ENCODE measurements around the gene PPIA. TPM values are rescaled to one million over a fixed set of nuclear protein-coding genes. Genes with fewer than 3 reads are reported as not detected.
A peak's percentile ranks its signal among the peaks of the same experiment; 100 is the strongest.

PPIA gene
- total RNA-seq, 2 experiments from 2014 or later = 2,573 to 2,935 TPM

GRCh38 chr7:44750424-44750823 is 46.1 kb upstream of the PPIA start:
- H3K9me2 ChIP-seq (ENCODE audit: insufficient read depth, low read length) = no peaks in the 10 kb centered on the region
- H4K20me1 ChIP-seq (ENCODE audit: insufficient read depth, low read length) = peaks cover 15% of the 10 kb centered on the region; the same call in 1 of the 2 replicates
- CTCF ChIA-PET (ENCODE audit: unreplicated experiment) = no interaction called here
- peaks cover 5% of the 10 kb centered on the region; the same call in 1 of the 2 replicates for H3K79me2 ChIP-seq (ENCODE audit: insufficient read depth, low read depth, low read length)
- H3K27ac ChIP-seq (ENCODE audit: low read depth, low read length, poor library complexity, severe bottlenecking) = no peak overlapping the region
- H3K4me2 ChIP-seq (ENCODE audit: low read length) = peak overlapping the region; percentile 91
- DNase-seq (ENCODE audit: low spot score) = no peak
- POLR2A ChIA-PET = interaction anchor here (0.5 to 1.8 kb wide), 5 partner anchors 18 to 479 kb away, joined by 3 to 6 read pairs (median 4); partner anchors contain the start of genes H2AZ2 and TMED4
- peaks cover 3% of the 10 kb centered on the region; the same call in 1 of the 2 replicates for H3K36me3 ChIP-seq (ENCODE audit: insufficient read depth, low read length)
- intact Hi-C loops (cut with micrococcal nuclease; ENCODE audit: unreplicated experiment) = no loop called here
- no TSS peak for BruUV-seq (replicated peaks)
- H3K4me3 ChIP-seq (ENCODE audit: low read depth, low read length, poor library complexity, severe bottlenecking) = peak overlapping the region; percentile 94
- H3K9me3 ChIP-seq (ENCODE audit: low read length) = no peaks in the 10 kb centered on the region
- peaks cover 38% of the 10 kb centered on the region for H3K4me1 ChIP-seq (ENCODE audit: insufficient read depth, low read length, poor library complexity, severe bottlenecking)
- TF ChIP-seq EZH2phosphoT487 (IDR thresholded peaks at IDR 0.05; ENCODE audit: borderline replicate concordance, low read depth, low read length) = no peak
- no peak for TF ChIP-seq CTCF (conservative IDR thresholded peaks at IDR 0.05; ENCODE audit: low read length)
- no peak overlapping the region for H2AFZ ChIP-seq (ENCODE audit: low read length)

GRCh38 chr7:44750921-44751571 is 45.4 kb upstream of the PPIA start:
- H4K20me1 ChIP-seq (ENCODE audit: insufficient read depth, low read length) = peaks cover 15% of the 10 kb centered on the region; the same call in 1 of the 2 replicates
- CTCF ChIA-PET (ENCODE audit: unreplicated experiment) = interaction anchor here (0.6 kb wide), 2 partner anchors 137 to 640 kb away, joined by 3 to 5 read pairs; no protein-coding TSS in a partner anchor
- H3K9me2 ChIP-seq (ENCODE audit: insufficient read depth, low read length) = no peaks in the 10 kb centered on the region
- TSS peak; percentile 47 for BruUV-seq (replicated peaks)
- peak overlapping the region; percentile 91 for H3K4me2 ChIP-seq (ENCODE audit: low read length)
- H3K4me1 ChIP-seq (ENCODE audit: insufficient read depth, low read length, poor library complexity, severe bottlenecking) = peaks cover 38% of the 10 kb centered on the region
- TF ChIP-seq EZH2phosphoT487 (IDR thresholded peaks at IDR 0.05; ENCODE audit: borderline replicate concordance, low read depth, low read length) (no peak), CTCF (conservative IDR thresholded peaks at IDR 0.05; ENCODE audit: low read length) (no peak)
- H2AFZ ChIP-seq (ENCODE audit: low read length) = no peak overlapping the region
- H3K4me3 ChIP-seq (ENCODE audit: low read depth, low read length, poor library complexity, severe bottlenecking) = peak overlapping the region; percentile 94
- peak; percentile 50 for DNase-seq (ENCODE audit: low spot score)
- POLR2A ChIA-PET = interaction anchor here (0.5 to 1.8 kb wide), 4 partner anchors 18 to 479 kb away, joined by 3 to 6 read pairs (median 4); partner anchors contain the start of gene TMED4
- H3K79me2 ChIP-seq (ENCODE audit: insufficient read depth, low read depth, low read length) = peaks cover 5% of the 10 kb centered on the region; the same call in 1 of the 2 replicates
- peaks cover 3% of the 10 kb centered on the region; the same call in 1 of the 2 replicates for H3K36me3 ChIP-seq (ENCODE audit: insufficient read depth, low read length)
- intact Hi-C loops (cut with micrococcal nuclease; ENCODE audit: unreplicated experiment) = no loop called here
- no peaks in the 10 kb centered on the region for H3K9me3 ChIP-seq (ENCODE audit: low read length)
- no peak overlapping the region for H3K27ac ChIP-seq (ENCODE audit: low read depth, low read length, poor library complexity, severe bottlenecking)

- CTCF ChIA-PET (ENCODE audit: unreplicated experiment) = no interaction called here
- DNase-seq (ENCODE audit: low spot score) = no peak
Observed at GRCh38 chr7:44752822-44753221, 43.7 kb upstream of the PPIA start.

More at GRCh38 chr7:44752822-44753221, 43.7 kb upstream of the PPIA start:
- Histone ChIP-seq H3K9me3 (ENCODE audit: low read length) (no peaks in the 10 kb centered on the region), H3K4me2 (ENCODE audit: low read length) (no peak overlapping the region), H3K27ac (ENCODE audit: low read depth, low read length, poor library complexity, severe bottlenecking) (no peak overlapping the region), H3K9me2 (ENCODE audit: insufficient read depth, low read length) (no peaks in the 10 kb centered on the region), H3K79me2 (ENCODE audit: insufficient read depth, low read depth, low read length) (peaks cover 5% of the 10 kb centered on the region; the same call in 1 of the 2 replicates), H3K36me3 (ENCODE audit: insufficient read depth, low read length) (peaks cover 11% of the 10 kb centered on the region), H2AFZ (ENCODE audit: low read length) (no peak overlapping the region), H4K20me1 (ENCODE audit: insufficient read depth, low read length) (peaks cover 15% of the 10 kb centered on the region; the same call in 1 of the 2 replicates), H3K4me1 (ENCODE audit: insufficient read depth, low read length, poor library complexity, severe bottlenecking) (peaks cover 35% of the 10 kb centered on the region), H3K4me3 (ENCODE audit: low read depth, low read length, poor library complexity, severe bottlenecking) (no peak overlapping the region)
- POLR2A ChIA-PET = interaction anchor here (0.6 to 0.8 kb wide), 2 partner anchors 40 to 217 kb away, joined by 3 read pairs; no protein-coding TSS in a partner anchor
- intact Hi-C loops (cut with micrococcal nuclease; ENCODE audit: unreplicated experiment) = no loop called here
- BruUV-seq (replicated peaks) = no TSS peak
- TF ChIP-seq CTCF (conservative IDR thresholded peaks at IDR 0.05; ENCODE audit: low read length) (no peak), EZH2phosphoT487 (IDR thresholded peaks at IDR 0.05; ENCODE audit: borderline replicate concordance, low read depth, low read length) (no peak)
